MCF 10A (cell line): ENCODE results near the gene INHBA. TPM values are rescaled to one million over a fixed set of nuclear protein-coding genes. Genes with fewer than 3 reads are reported as not detected.

Experiments
- BruUV-seq: library from RNA; stranded (reverse); fragments of 400-500 nt; replicated peaks from 2 replicates; lab custom pipeline; 2021; lab: Mats Ljungman, UMichigan
- CTCF ChIA-PET: fragments of 300-600 bp; sonication (Branson Sonifier 250); formaldehyde crosslinking; extraction: SDS; loops from one replicate; lab custom pipeline; 2021; ENCODE audit warnings: antibody characterized with exemption, inconsistent platforms; lab: Yijun Ruan, JAX
- POLR2A ChIA-PET: fragments of 300-600, 350-650 bp; sonication (Branson Sonifier 250); formaldehyde crosslinking; extraction: SDS; loops from one replicate; lab custom pipeline; 2020; ENCODE audit warnings: antibody characterized with exemption, inconsistent platforms; lab: Yijun Ruan, JAX
- DNase-seq: peaks from one replicate; pipeline ENCODE4 v3.0.0-alpha.2; 2018; ENCODE audit not compliant: unreplicated experiment
- H3K27ac Mint-ChIP-seq: one replicate; pipeline ENCODE4 v1.8.0; 2022; ENCODE audit warnings: mild to moderate bottlenecking, low read depth, mixed read lengths; ENCODE audit not compliant: unreplicated experiment
- H3K27me3 Mint-ChIP-seq: one replicate; pipeline ENCODE4 v1.8.0; 2022; ENCODE audit warnings: mixed read lengths; ENCODE audit not compliant: insufficient read depth, unreplicated experiment
- H3K36me3 Mint-ChIP-seq: one replicate; pipeline ENCODE4 v1.8.0; 2022; ENCODE audit warnings: mild to moderate bottlenecking, moderate library complexity, mixed read lengths; ENCODE audit not compliant: insufficient read depth, unreplicated experiment
- H3K4me1 Mint-ChIP-seq: one replicate; pipeline ENCODE4 v1.8.0; 2022; ENCODE audit warnings: mixed read lengths; ENCODE audit not compliant: insufficient read depth, unreplicated experiment
- H3K4me3 Mint-ChIP-seq: one replicate; pipeline ENCODE4 v1.8.0; 2022; ENCODE audit warnings: mild to moderate bottlenecking, moderate library complexity, mixed read lengths; ENCODE audit not compliant: unreplicated experiment
- H3K9me3 Mint-ChIP-seq: one replicate; pipeline ENCODE4 v1.8.0; 2022; ENCODE audit warnings: mixed read lengths; ENCODE audit not compliant: unreplicated experiment
- CTCF ChIP-seq: fragments of 200-600 bp; IDR thresholded peaks from one replicate; pipeline ENCODE4 v1.8.0; 2022; ENCODE audit warnings: antibody characterized with exemption, mild to moderate bottlenecking; ENCODE audit not compliant: unreplicated experiment
- intact Hi-C: fragments of 100-400 bp; cut with micrococcal nuclease; formaldehyde crosslinking; loops from 2 replicates; pipeline ENCODE4 v1.14.1; 2022
- total RNA-seq: library from RNA; stranded (reverse); gene quantifications from 2 replicates; pipeline ENCODE4 v1.2.3, GENCODE V29; 2022

INHBA gene
- total RNA-seq, 1 experiment from 2014 or later = 14.3 TPM

GRCh38 chr7:41729059-41729458 lies 26.2 kb upstream of the INHBA start:
- intact Hi-C loops = no loop called here
- no peaks in the 10 kb centered on the region for H3K4me1 Mint-ChIP-seq
- no peak overlapping the region for H3K4me3 Mint-ChIP-seq
- DNase-seq = no peak
- peaks cover 14% of the 10 kb centered on the region for H3K27me3 Mint-ChIP-seq
- no TSS peak for BruUV-seq
- H3K36me3 Mint-ChIP-seq = no peaks in the 10 kb centered on the region
- ChIA-PET POLR2A (no interaction called here), CTCF (interaction anchor here (1.1 to 2.6 kb wide), 4 partner anchors 13 to 1497 kb away, joined by 3 to 10 read pairs (median 7); no protein-coding TSS in a partner anchor)
- no peak overlapping the region for H3K27ac Mint-ChIP-seq
- no peak for TF ChIP-seq CTCF
- H3K9me3 Mint-ChIP-seq = no peaks in the 10 kb centered on the region

GRCh38 chr7:41725013-41725412 lies 22.1 kb upstream of the INHBA start:
- H3K36me3 Mint-ChIP-seq = no peaks in the 10 kb centered on the region
- DNase-seq = no peak
- no peaks in the 10 kb centered on the region for H3K4me1 Mint-ChIP-seq
- no peak overlapping the region for H3K27ac Mint-ChIP-seq
- intact Hi-C loops = no loop called here
- POLR2A ChIA-PET = no interaction called here
- no peaks in the 10 kb centered on the region for H3K9me3 Mint-ChIP-seq
- TF ChIP-seq CTCF = no peak
- H3K27me3 Mint-ChIP-seq = no peaks in the 10 kb centered on the region
- H3K4me3 Mint-ChIP-seq = no peak overlapping the region
- no TSS peak for BruUV-seq
- CTCF ChIA-PET = interaction anchor here (0.7 to 2.7 kb wide), 5 partner anchors 15 to 1493 kb away, joined by 3 to 11 read pairs (median 7); no protein-coding TSS in a partner anchor

GRCh38 chr7:41720886-41721285 lies 18.0 kb upstream of the INHBA start:
- CTCF ChIA-PET = no interaction called here
- Mint-ChIP-seq H3K27ac (no peak overlapping the region), H3K4me1 (no peaks in the 10 kb centered on the region), H3K36me3 (no peaks in the 10 kb centered on the region), H3K27me3 (no peaks in the 10 kb centered on the region), H3K4me3 (no peak overlapping the region), H3K9me3 (no peaks in the 10 kb centered on the region)
- intact Hi-C loops = no loop called here
- no peak for TF ChIP-seq CTCF
- DNase-seq = no peak
- BruUV-seq = no TSS peak
- POLR2A ChIA-PET = no interaction called here

GRCh38 chr7:41720046-41720445 lies 17.2 kb upstream of the INHBA start:
- no peaks in the 10 kb centered on the region for H3K27me3 Mint-ChIP-seq
- ChIA-PET POLR2A (no interaction called here), CTCF (no interaction called here)
- H3K4me3 Mint-ChIP-seq = no peak overlapping the region
- no peaks in the 10 kb centered on the region for H3K36me3 Mint-ChIP-seq
- intact Hi-C loops = no loop called here
- DNase-seq = no peak
- no peaks in the 10 kb centered on the region for H3K4me1 Mint-ChIP-seq
- H3K27ac Mint-ChIP-seq = no peak overlapping the region
- no peak for TF ChIP-seq CTCF
- H3K9me3 Mint-ChIP-seq = no peaks in the 10 kb centered on the region
- BruUV-seq = no TSS peak
